ENCODE data around the gene NMT1. TPM values are rescaled to one million over a fixed set of nuclear protein-coding genes. Genes with fewer than 3 reads are reported as not detected.

The NMT1 gene
- total RNA-seq, 1 experiment from 2014 or later = 89.7 TPM

DNA sequence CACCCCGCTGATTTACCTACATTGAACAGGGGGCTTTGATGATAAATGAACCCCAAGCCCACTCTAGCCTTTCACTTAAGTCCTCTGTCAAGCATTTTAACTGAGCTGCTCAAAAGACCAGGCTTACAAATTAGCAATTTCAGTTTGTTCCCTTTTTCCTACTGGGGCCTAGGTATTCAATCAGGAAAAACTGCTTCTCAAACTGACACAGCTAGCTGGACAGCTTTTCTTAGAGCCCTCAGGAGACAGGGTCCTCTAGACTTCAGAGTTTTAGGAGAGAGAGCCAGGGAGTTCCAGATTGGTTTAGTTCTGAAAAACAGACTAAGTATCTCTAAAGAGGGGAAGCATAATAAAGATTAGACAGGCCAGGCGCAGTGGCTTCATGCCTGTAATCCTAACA, 94.4 kb downstream of the NMT1 start:
- Mint-ChIP-seq H3K27me3 (ENCODE audit: insufficient read depth, unreplicated experiment) (no peaks in the 10 kb centered on the region), H3K36me3 (ENCODE audit: insufficient read depth, unreplicated experiment) (peaks cover 39% of the 10 kb centered on the region), H3K4me3 (ENCODE audit: unreplicated experiment) (no peak overlapping the region), H3K9me3 (ENCODE audit: unreplicated experiment) (no peaks in the 10 kb centered on the region), H3K27ac (ENCODE audit: low read depth, unreplicated experiment) (no peak overlapping the region), H3K4me1 (ENCODE audit: insufficient read depth, unreplicated experiment) (peaks cover 15% of the 10 kb centered on the region)
- no peak for DNase-seq (ENCODE audit: unreplicated experiment)
- CTCF ChIA-PET = interaction anchor here (0.6 to 1.9 kb wide), 9 partner anchors 15 to 650 kb away, joined by 3 to 23 read pairs (median 4); partner anchors contain the start of gene ACBD4
- intact Hi-C loops (cut with micrococcal nuclease) = no loop called here
- BruUV-seq (replicated peaks) = no TSS peak
- POLR2A ChIA-PET = interaction anchor here (1.3 to 12.7 kb wide), 4 partner anchors 11 to 52 kb away, joined by 3 to 1083 read pairs (median 202); partner anchors contain the start of genes ACBD4 and HEXIM2
- TF ChIP-seq, protein P1, sequence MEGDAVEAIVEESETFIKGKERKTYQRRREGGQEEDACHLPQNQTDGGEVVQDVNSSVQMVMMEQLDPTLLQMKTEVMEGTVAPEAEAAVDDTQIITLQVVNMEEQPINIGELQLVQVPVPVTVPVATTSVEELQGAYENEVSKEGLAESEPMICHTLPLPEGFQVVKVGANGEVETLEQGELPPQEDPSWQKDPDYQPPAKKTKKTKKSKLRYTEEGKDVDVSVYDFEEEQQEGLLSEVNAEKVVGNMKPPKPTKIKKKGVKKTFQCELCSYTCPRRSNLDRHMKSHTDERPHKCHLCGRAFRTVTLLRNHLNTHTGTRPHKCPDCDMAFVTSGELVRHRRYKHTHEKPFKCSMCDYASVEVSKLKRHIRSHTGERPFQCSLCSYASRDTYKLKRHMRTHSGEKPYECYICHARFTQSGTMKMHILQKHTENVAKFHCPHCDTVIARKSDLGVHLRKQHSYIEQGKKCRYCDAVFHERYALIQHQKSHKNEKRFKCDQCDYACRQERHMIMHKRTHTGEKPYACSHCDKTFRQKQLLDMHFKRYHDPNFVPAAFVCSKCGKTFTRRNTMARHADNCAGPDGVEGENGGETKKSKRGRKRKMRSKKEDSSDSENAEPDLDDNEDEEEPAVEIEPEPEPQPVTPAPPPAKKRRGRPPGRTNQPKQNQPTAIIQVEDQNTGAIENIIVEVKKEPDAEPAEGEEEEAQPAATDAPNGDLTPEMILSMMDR (IDR thresholded peaks at IDR 0.05; ENCODE audit: unreplicated experiment) = no peak

DNA sequence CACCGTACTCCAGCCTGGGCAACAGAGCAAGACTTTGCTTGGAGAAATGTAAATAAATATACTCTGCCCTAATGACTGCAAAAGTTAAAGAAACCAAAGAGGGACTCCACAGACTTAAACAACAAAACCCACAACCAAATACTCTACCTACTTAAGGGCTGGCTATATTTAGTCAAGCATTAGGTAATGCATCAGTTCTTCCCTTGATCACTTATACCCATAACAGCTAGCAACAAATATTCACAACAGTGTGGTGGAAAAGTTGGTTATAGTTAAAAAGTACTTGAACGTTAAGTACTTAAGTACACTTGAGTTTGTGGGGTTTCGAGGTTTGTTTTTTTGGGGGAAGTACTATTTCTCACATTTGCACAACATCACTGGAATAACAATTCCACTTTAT, 95.1 kb downstream of the NMT1 start:
- no peak overlapping the region for H3K4me3 Mint-ChIP-seq (ENCODE audit: unreplicated experiment)
- POLR2A ChIA-PET = interaction anchor here (9.3 to 21.2 kb wide), 3 partner anchors 5 to 39 kb away, joined by 396 to 1083 read pairs (median 1083); partner anchors contain the start of genes HEXIM1 and HEXIM2
- intact Hi-C loops (cut with micrococcal nuclease) = no loop called here
- H3K4me1 Mint-ChIP-seq (ENCODE audit: insufficient read depth, unreplicated experiment) = peaks cover 12% of the 10 kb centered on the region
- DNase-seq (ENCODE audit: unreplicated experiment) = no peak
- peaks cover 35% of the 10 kb centered on the region for H3K36me3 Mint-ChIP-seq (ENCODE audit: insufficient read depth, unreplicated experiment)
- H3K9me3 Mint-ChIP-seq (ENCODE audit: unreplicated experiment) = no peaks in the 10 kb centered on the region
- TF ChIP-seq, protein P1 (IDR thresholded peaks at IDR 0.05; ENCODE audit: unreplicated experiment) = no peak
- no TSS peak for BruUV-seq (replicated peaks)
- CTCF ChIA-PET = interaction anchor here (1.3 to 1.8 kb wide), 2 partner anchors 7 to 21 kb away, joined by 8 read pairs; partner anchors contain the start of genes ACBD4 and HEXIM1
- no peak overlapping the region for H3K27ac Mint-ChIP-seq (ENCODE audit: low read depth, unreplicated experiment)
- no peaks in the 10 kb centered on the region for H3K27me3 Mint-ChIP-seq (ENCODE audit: insufficient read depth, unreplicated experiment)

Small RNA genes within 50 kb of the gene (microRNA-seq; reads per million reads assigned to microRNA genes)
- gene MIR6784 = not detected

Other genes starting within 250 kb of the NMT1 start
- gene GJC1, start 231.0 kb upstream of the NMT1 start, total RNA-seq (2022) = 6.9 and 7.9 TPM in 2 replicates
- not detected in 2 replicates for gene HIGD1B, start 213.4 kb upstream of the NMT1 start, total RNA-seq (2022)
- gene EFTUD2, start 161.9 kb upstream of the NMT1 start, total RNA-seq (2022) = 119 and 125 TPM in 2 replicates
- not detected in 2 replicates for gene GFAP, start 145.8 kb upstream of the NMT1 start, total RNA-seq (2022)
- gene KIF18B, start 113.5 kb upstream of the NMT1 start, total RNA-seq (2022) = 11.2 and 17.5 TPM in 2 replicates
- gene C1QL1, start 93.0 kb upstream of the NMT1 start, total RNA-seq (2022) = 0.56 and 0.96 TPM in 2 replicates
- 23.1 and 23.3 TPM in 2 replicates for gene DCAKD, start 9.7 kb upstream of the NMT1 start, total RNA-seq (2022)
- gene PLCD3, start 71.2 kb downstream of the NMT1 start, total RNA-seq (2022) = 54.5 and 69.7 TPM in 2 replicates
- 7.2 and 7.8 TPM in 2 replicates for gene ACBD4, start 74.4 kb downstream of the NMT1 start, total RNA-seq (2022)
- 22.5 and 26.7 TPM in 2 replicates for gene HEXIM1, start 87.2 kb downstream of the NMT1 start, total RNA-seq (2022)
- gene HEXIM2, start 100.6 kb downstream of the NMT1 start, total RNA-seq (2022) = 5.1 and 7.7 TPM in 2 replicates
- gene FMNL1, start 160.6 kb downstream of the NMT1 start, total RNA-seq (2022) = 28.1 and 35.8 TPM in 2 replicates
- gene SPATA32, start 200.8 kb downstream of the NMT1 start, total RNA-seq (2022) = not detected in 2 replicates